Measurements from ENCODE around the gene TXNL4A.

DNA sequence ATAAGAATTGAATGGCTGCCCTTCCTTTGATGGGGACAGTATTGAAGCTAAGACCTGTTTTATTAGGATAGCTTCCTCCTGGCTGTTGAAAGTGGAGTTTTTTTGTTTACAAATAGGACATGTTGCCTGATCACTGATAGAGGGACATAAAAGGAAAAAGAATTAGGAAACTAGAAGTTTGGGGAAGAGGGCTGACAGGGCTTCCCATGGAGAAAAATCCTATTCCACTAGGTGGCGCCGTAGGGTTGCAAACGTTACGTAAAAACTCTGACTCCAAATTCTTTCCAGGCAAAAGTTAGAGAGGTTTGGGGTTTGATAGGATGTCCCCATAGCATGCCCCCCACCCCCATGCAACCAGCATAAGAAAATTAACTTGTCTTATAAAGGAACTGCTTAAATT lies 34.8 kb upstream of the TXNL4A start:
- TF ChIP-seq, protein P1, sequence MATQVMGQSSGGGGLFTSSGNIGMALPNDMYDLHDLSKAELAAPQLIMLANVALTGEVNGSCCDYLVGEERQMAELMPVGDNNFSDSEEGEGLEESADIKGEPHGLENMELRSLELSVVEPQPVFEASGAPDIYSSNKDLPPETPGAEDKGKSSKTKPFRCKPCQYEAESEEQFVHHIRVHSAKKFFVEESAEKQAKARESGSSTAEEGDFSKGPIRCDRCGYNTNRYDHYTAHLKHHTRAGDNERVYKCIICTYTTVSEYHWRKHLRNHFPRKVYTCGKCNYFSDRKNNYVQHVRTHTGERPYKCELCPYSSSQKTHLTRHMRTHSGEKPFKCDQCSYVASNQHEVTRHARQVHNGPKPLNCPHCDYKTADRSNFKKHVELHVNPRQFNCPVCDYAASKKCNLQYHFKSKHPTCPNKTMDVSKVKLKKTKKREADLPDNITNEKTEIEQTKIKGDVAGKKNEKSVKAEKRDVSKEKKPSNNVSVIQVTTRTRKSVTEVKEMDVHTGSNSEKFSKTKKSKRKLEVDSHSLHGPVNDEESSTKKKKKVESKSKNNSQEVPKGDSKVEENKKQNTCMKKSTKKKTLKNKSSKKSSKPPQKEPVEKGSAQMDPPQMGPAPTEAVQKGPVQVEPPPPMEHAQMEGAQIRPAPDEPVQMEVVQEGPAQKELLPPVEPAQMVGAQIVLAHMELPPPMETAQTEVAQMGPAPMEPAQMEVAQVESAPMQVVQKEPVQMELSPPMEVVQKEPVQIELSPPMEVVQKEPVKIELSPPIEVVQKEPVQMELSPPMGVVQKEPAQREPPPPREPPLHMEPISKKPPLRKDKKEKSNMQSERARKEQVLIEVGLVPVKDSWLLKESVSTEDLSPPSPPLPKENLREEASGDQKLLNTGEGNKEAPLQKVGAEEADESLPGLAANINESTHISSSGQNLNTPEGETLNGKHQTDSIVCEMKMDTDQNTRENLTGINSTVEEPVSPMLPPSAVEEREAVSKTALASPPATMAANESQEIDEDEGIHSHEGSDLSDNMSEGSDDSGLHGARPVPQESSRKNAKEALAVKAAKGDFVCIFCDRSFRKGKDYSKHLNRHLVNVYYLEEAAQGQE (IDR thresholded peaks at IDR 0.05; ENCODE audit: insufficient read depth in 1 of 2, low read depth in 2 of 2, low read length in 2 of 2): no peak
- no peak for TF ChIP-seq SIN3A (IDR thresholded peaks at IDR 0.05; ENCODE audit: borderline replicate concordance, insufficient read depth, low read length)

Data from PFSK-1 (cell line).